H1 (cell line): ENCODE results near the gene MANBA. TPM values are rescaled to one million over a fixed set of nuclear protein-coding genes. Genes with fewer than 3 reads are reported as not detected.

ENCODE experiments used
- CTCF ChIA-PET: fragments of 300-600 bp; sonication (Branson Sonifier 250); formaldehyde crosslinking; loops from one replicate; lab custom pipeline; 2021; ENCODE audit not compliant: partially characterized antibody; lab: Charles Lee
- POLR2A ChIA-PET: fragments of 300-600 bp; sonication (Branson Sonifier 250); formaldehyde crosslinking; loops from one replicate; lab custom pipeline; 2021; ENCODE audit warnings: inconsistent platforms; ENCODE audit not compliant: partially characterized antibody; lab: Charles Lee
- DNase-seq, 2 experiments: peaks; one replicate each; pipeline versions ENCODE4 v3.0.0 to v3.0.0-alpha.2; 2010 to 2022; ENCODE audit warnings: low spot score in 2 of 2, low read depth in 1 of 2, mixed read lengths in 1 of 2
- FAIRE-seq: peaks from 2 replicates; lab custom pipeline; 2011; peaks lifted over from hg19 to GRCh38; lab: Jason Lieb, UNC
- H2AFZ ChIP-seq: 2 replicates; pipeline ENCODE4 v1.8.1; 2012; ENCODE audit warnings: low read length, inconsistent platforms
- H2AK5ac ChIP-seq: 2 replicates; pipeline ENCODE4 v1.6.1; 2013; ENCODE audit warnings: low read depth, low read length
- H2BK120ac ChIP-seq: replicated peaks from 2 replicates; pipeline ENCODE3; 2013; ENCODE audit warnings: low read depth, low read length, inconsistent platforms
- H2BK12ac ChIP-seq: 2 replicates; pipeline ENCODE4 v1.6.1; 2013; ENCODE audit warnings: low read depth, low read length
- H2BK15ac ChIP-seq: 2 replicates; pipeline ENCODE4 v1.6.1; 2013; ENCODE audit warnings: low read length
- H2BK20ac ChIP-seq: 2 replicates; pipeline ENCODE4 v1.6.1; 2013; ENCODE audit warnings: low read length
- H2BK5ac ChIP-seq: 2 replicates; pipeline ENCODE4 v1.6.1; 2013; ENCODE audit warnings: low read depth, low read length
- H3K14ac ChIP-seq: 2 replicates; pipeline ENCODE4 v1.6.1; 2013; ENCODE audit warnings: inconsistent platforms; ENCODE audit not compliant: insufficient read length
- H3K18ac ChIP-seq: 2 replicates; pipeline ENCODE4 v1.6.1; 2013; ENCODE audit warnings: low read length; ENCODE audit errors: extremely low read depth
- H3K23ac ChIP-seq: 2 replicates; pipeline ENCODE4 v1.6.1; 2013; ENCODE audit warnings: inconsistent platforms; ENCODE audit not compliant: insufficient read length
- H3K23me2 ChIP-seq: 2 replicates; pipeline ENCODE4 v1.6.1; 2013; ENCODE audit warnings: low read depth, low read length
- H3K27ac ChIP-seq: 2 replicates; pipeline ENCODE4 v1.6.1; 2011; ENCODE audit warnings: low read depth, low read length, inconsistent platforms
- H3K27me3 ChIP-seq, 4 experiments: replicated peaks in 1 of 4; 1 replicate in 1 of 4; 2 replicates in 3 of 4; pipeline versions ENCODE4 v1.6.1 to v1.8.1; 2011 to 2013; ENCODE audit warnings: low read length in 3 of 4, mild to moderate bottlenecking in 3 of 4, inconsistent platforms in 2 of 4, mixed read lengths in 2 of 4, moderate library complexity in 1 of 4; ENCODE audit not compliant: control insufficient read depth in 3 of 4, insufficient read depth in 3 of 4; ENCODE audit errors: extremely low read depth in 1 of 4
- H3K36me3 ChIP-seq, 4 experiments: 2 replicates each; pipeline versions ENCODE4 v1.6.1 to v1.8.1; 2011 to 2013; ENCODE audit warnings: mild to moderate bottlenecking in 4 of 4, low read length in 3 of 4, moderate library complexity in 2 of 4, control low read depth in 1 of 4, inconsistent platforms in 1 of 4; ENCODE audit not compliant: insufficient read depth in 4 of 4, control insufficient read depth in 2 of 4
- H3K4ac ChIP-seq: replicated peaks from 2 replicates; pipeline ENCODE3; 2013; ENCODE audit warnings: low read length, low read depth, mixed read lengths, inconsistent platforms; ENCODE audit not compliant: insufficient read length
- H3K4me1 ChIP-seq, 4 experiments: replicated peaks in 1 of 4; 1 replicate in 1 of 4; 2 replicates in 3 of 4; pipeline versions ENCODE4 v1.6.1 to v1.8.1; 2011 to 2013; ENCODE audit warnings: low read length in 3 of 4, inconsistent platforms in 2 of 4, mixed read lengths in 1 of 4; ENCODE audit not compliant: insufficient read depth in 4 of 4, control insufficient read depth in 3 of 4
- H3K4me2 ChIP-seq, 2 experiments: 2 replicates each; pipeline versions ENCODE4 v1.6.1 to v1.8.1; 2011 to 2013; ENCODE audit warnings: low read depth in 2 of 2, low read length in 2 of 2, control low read depth in 1 of 2, inconsistent platforms in 1 of 2, mild to moderate bottlenecking in 1 of 2; ENCODE audit not compliant: insufficient read depth in 1 of 2
- H3K4me3 ChIP-seq, 4 experiments: fragments of 200-600, 300-600 bp in 1 of 4; sonication (generic), shearing (Covaris generic), sonication (Bioruptor Twin) in 1 of 4; 2 replicates each; pipeline versions ENCODE4 v1.5.1 to v1.8.1; 2011 to 2016; ENCODE audit warnings: low read length in 4 of 4, low read depth in 3 of 4, control low read depth in 2 of 4, inconsistent platforms in 2 of 4, mild to moderate bottlenecking in 2 of 4, mixed read lengths in 1 of 4, moderate library complexity in 1 of 4; ENCODE audit not compliant: insufficient read depth in 2 of 4; ENCODE audit errors: extremely low read depth in 1 of 4
- H3K56ac ChIP-seq: replicated peaks from 2 replicates; pipeline ENCODE3; 2013; ENCODE audit warnings: low read depth, mild to moderate bottlenecking, mixed read lengths, low read length, inconsistent platforms; ENCODE audit not compliant: insufficient read length
- H3K79me1 ChIP-seq: 2 replicates; pipeline ENCODE4 v1.6.1; 2013; ENCODE audit warnings: low read depth, low read length, control low read depth
- H3K79me2 ChIP-seq, 2 experiments: 2 replicates each; pipeline versions ENCODE4 v1.6.1 to v1.8.1; 2012 to 2013; ENCODE audit warnings: low read length in 2 of 2, mild to moderate bottlenecking in 2 of 2, inconsistent platforms in 1 of 2; ENCODE audit not compliant: insufficient read depth in 2 of 2, control insufficient read depth in 1 of 2
- H3K9ac ChIP-seq, 4 experiments: replicated peaks in 1 of 4; 1 replicate in 1 of 4; 2 replicates in 3 of 4; pipeline versions ENCODE4 v1.6.1 to v1.8.1; 2011 to 2013; ENCODE audit warnings: low read depth in 3 of 4, low read length in 3 of 4, control low read depth in 2 of 4, mild to moderate bottlenecking in 2 of 4, moderate library complexity in 2 of 4, inconsistent platforms in 1 of 4; ENCODE audit errors: extremely low read depth in 1 of 4
- H3K9me3 ChIP-seq, 2 experiments: 2 replicates each; pipeline versions ENCODE4 v1.6.1 to v1.8.1; 2012 to 2013; ENCODE audit warnings: mild to moderate bottlenecking in 2 of 2, moderate library complexity in 2 of 2, control low read depth in 1 of 2, inconsistent platforms in 1 of 2, low read depth in 1 of 2, low read length in 1 of 2, mixed read lengths in 1 of 2; ENCODE audit not compliant: insufficient read depth in 2 of 2
- H4K20me1 ChIP-seq, 2 experiments: replicated peaks in 1 of 2; 2 replicates each; pipeline versions ENCODE3 to v1.8.1; 2011 to 2013; ENCODE audit warnings: inconsistent platforms in 2 of 2, low read length in 2 of 2, mild to moderate bottlenecking in 1 of 2; ENCODE audit not compliant: insufficient read depth in 2 of 2, control insufficient read depth in 1 of 2
- H4K5ac ChIP-seq: 2 replicates; pipeline ENCODE4 v1.6.1; 2013; ENCODE audit warnings: low read length, low read depth, mixed read lengths, inconsistent platforms; ENCODE audit not compliant: insufficient read length
- H4K8ac ChIP-seq: 2 replicates; pipeline ENCODE4 v1.8.0; 2013; ENCODE audit warnings: mild to moderate bottlenecking, moderate library complexity, low read length, inconsistent platforms; ENCODE audit not compliant: insufficient read depth; ENCODE audit errors: extremely low read depth
- H4K91ac ChIP-seq: replicated peaks from 2 replicates; pipeline ENCODE3; 2013; ENCODE audit warnings: low read length, mixed read lengths, inconsistent platforms; ENCODE audit not compliant: insufficient read length
- CHD2 ChIP-seq: IDR thresholded peaks from 2 replicates; pipeline ENCODE4 v1.6.1; 2012; ENCODE audit warnings: low read length, improper control_type of control experiment
- KDM4A ChIP-seq: IDR thresholded peaks from one replicate; pipeline ENCODE4 v1.7.1; 2012; ENCODE audit warnings: low read depth, mild to moderate bottlenecking, moderate library complexity, low read length, inconsistent platforms; ENCODE audit not compliant: severe bottlenecking
- POU5F1 ChIP-seq: IDR thresholded peaks from 2 replicates; pipeline ENCODE4 v1.6.1; 2011; ENCODE audit warnings: low read depth, mild to moderate bottlenecking, low read length, moderate library complexity
- SIRT6 ChIP-seq: IDR thresholded peaks from one replicate; pipeline ENCODE4 v1.7.1; 2012; ENCODE audit warnings: low read length, inconsistent platforms
- SRF ChIP-seq: IDR thresholded peaks from 2 replicates; pipeline ENCODE4 v1.6.1; 2011; ENCODE audit warnings: mild to moderate bottlenecking, low read depth, low read length, moderate library complexity
- TAF1 ChIP-seq: IDR thresholded peaks from 2 replicates; pipeline ENCODE4 v1.6.1; 2011; ENCODE audit warnings: mild to moderate bottlenecking, low read depth, low read length
- TBP ChIP-seq: IDR thresholded peaks from 2 replicates; pipeline ENCODE4 v1.6.1; 2011; ENCODE audit warnings: low read depth, low read length, improper control_type of control experiment
- WGBS, 2 experiments: shearing (Covaris generic) in 1 of 2; methylation state at CpG; one replicate each; pipeline versions ENCODE4 v1.1.6 to v1.1.7; 2013 to 2015; ENCODE audit warnings: low lambda C conversion rate in 2 of 2, mixed read lengths in 2 of 2, inconsistent platforms in 1 of 2, low coverage in 1 of 2, missing lambda C conversion rate in 1 of 2; ENCODE audit not compliant: insufficient replicate concordance in 2 of 2, insufficient coverage in 1 of 2, insufficient read length in 1 of 2; ENCODE audit errors: extremely low coverage in 1 of 2, missing lambda C conversion rate in 1 of 2; 5-methylcytosine and 5-hydroxymethylcytosine counted together
- polyA plus RNA-seq, 7 experiments: library from polyadenylated mRNA; depleted of rRNA in 3 of 7; stranded (reverse) in 5 of 7; unstranded in 2 of 7; fragments of >200 nt in 5 of 7; fragments of 200-250 nt in 2 of 7; gene quantifications; 1 replicate in 5 of 7; 2 replicates in 1 of 7; 4 replicates in 1 of 7; pipeline versions ENCODE4 v1.2.1 to v1.2.3, GENCODE V29; 2011 to 2013; ENCODE audit warnings: missing spikeins in 2 of 7, mixed read lengths in 2 of 7
- total RNA-seq: library from RNA; stranded (reverse); fragmentation: NEBNext Ultra II Directional; extraction: Animal tissue kit (Norgen Biotek cat#: 25700); gene quantifications from 2 replicates; pipeline ENCODE4 v1.2.1, GENCODE V29; 2021
- TF ChIP-seq, protein P1 (sequence below), 3 experiments: IDR thresholded peaks; 1 replicate in 2 of 3; 2 replicates in 1 of 3; pipeline versions ENCODE4 v1.5.1 to v1.6.1; 2011; ENCODE audit warnings: low read length in 3 of 3, mild to moderate bottlenecking in 3 of 3, inconsistent platforms in 2 of 3, low read depth in 1 of 3, moderate library complexity in 1 of 3; ENCODE audit not compliant: insufficient read depth in 1 of 3; ENCODE audit errors: control extremely low read depth in 1 of 3
- TF ChIP-seq, protein P2 (sequence below): IDR thresholded peaks from 2 replicates; pipeline ENCODE4 v1.6.1; 2012; ENCODE audit warnings: inconsistent platforms

Gene MANBA
- total and polyA plus RNA-seq, 2 of the 8 experiments (the other 6 are each of a cell fraction or from before 2014, with no cell fraction given), result 22.9 to 27.8 TPM

DNA sequence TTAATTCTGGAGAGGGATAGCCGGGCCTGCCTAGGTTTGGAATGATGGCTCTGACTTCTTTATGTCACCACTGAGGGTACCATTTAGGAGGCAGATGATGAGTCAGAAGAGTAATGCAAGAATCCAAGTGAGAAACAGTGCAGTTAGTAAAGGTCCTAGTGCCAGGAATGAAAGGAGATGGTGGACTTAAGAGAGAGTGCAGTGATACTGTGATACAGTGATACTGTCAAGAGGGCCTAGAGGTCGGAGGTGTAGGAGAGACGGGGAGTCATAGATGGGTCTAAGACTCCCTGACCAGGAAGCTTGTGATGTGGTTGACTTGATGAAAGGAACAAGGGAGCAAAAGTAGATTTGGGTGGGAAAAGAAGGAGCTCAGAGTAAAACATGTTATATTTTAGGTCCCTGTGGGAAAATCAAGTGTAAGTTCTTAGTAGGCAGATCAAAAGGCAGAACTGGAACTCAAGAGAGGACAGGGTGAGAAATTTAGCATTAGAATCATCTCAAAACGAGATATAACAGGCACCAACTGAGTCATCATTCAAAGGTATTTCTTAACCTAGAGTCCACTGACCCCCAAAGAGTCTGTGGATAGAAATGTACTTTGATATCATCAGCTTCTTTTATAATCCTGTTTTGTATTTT lies 174.6 kb downstream of the MANBA start:
- H3K27ac ChIP-seq, result no peak overlapping the region

More for the DNA sequence above, 174.6 kb downstream of the MANBA start:
- no peak overlapping the region for H4K5ac ChIP-seq
- H3K79me2 ChIP-seq, result no peaks in the 10 kb centered on the region
- no peak overlapping the region for H3K4me2 ChIP-seq
- ChIA-PET CTCF (interaction anchor here (0.6 to 1.1 kb wide), 2 partner anchors 256 to 509 kb away, joined by 4 read pairs; no protein-coding TSS in a partner anchor), POLR2A (no interaction called here)
- FAIRE-seq, result no peak
- no peak overlapping the region for H2AK5ac ChIP-seq
- no peaks in the 10 kb centered on the region for H3K79me1 ChIP-seq
- H2BK12ac ChIP-seq, result no peak overlapping the region
- no peaks in the 10 kb centered on the region for H3K36me3 ChIP-seq
- no peak overlapping the region for H3K4me3 ChIP-seq
- no peak overlapping the region for H3K4ac ChIP-seq
- H4K8ac ChIP-seq, result no peak overlapping the region
- H3K4me1 ChIP-seq, result no peaks in the 10 kb centered on the region
- H2BK5ac ChIP-seq, result no peak overlapping the region
- DNase-seq, result no peak
- no peak overlapping the region for H3K23ac ChIP-seq
- H3K9me3 ChIP-seq, result no peaks in the 10 kb centered on the region
- H4K91ac ChIP-seq, result no peak overlapping the region
- no peak overlapping the region for H2BK15ac ChIP-seq
- H2BK120ac ChIP-seq, result no peak overlapping the region
- no peak overlapping the region for H3K18ac ChIP-seq
- 79% methylated on average over 4 of the region's 4 CpGs; no CpG with 5 or more reads in 1 of the 2 experiments for WGBS, 2 experiments
- H3K14ac ChIP-seq, result no peak overlapping the region
- H2AFZ ChIP-seq, result no peak overlapping the region
- H3K23me2 ChIP-seq, result no peaks in the 10 kb centered on the region
- no peak overlapping the region for H3K56ac ChIP-seq
- no peak overlapping the region for H3K9ac ChIP-seq
- H3K27me3 ChIP-seq, result no peaks in the 10 kb centered on the region
- TF ChIP-seq TAF1 (no peak), TBP (no peak), SRF (no peak), CHD2 (no peak), POU5F1 (no peak), KDM4A (no peak), SIRT6 (no peak)
- TF ChIP-seq, protein P1, sequence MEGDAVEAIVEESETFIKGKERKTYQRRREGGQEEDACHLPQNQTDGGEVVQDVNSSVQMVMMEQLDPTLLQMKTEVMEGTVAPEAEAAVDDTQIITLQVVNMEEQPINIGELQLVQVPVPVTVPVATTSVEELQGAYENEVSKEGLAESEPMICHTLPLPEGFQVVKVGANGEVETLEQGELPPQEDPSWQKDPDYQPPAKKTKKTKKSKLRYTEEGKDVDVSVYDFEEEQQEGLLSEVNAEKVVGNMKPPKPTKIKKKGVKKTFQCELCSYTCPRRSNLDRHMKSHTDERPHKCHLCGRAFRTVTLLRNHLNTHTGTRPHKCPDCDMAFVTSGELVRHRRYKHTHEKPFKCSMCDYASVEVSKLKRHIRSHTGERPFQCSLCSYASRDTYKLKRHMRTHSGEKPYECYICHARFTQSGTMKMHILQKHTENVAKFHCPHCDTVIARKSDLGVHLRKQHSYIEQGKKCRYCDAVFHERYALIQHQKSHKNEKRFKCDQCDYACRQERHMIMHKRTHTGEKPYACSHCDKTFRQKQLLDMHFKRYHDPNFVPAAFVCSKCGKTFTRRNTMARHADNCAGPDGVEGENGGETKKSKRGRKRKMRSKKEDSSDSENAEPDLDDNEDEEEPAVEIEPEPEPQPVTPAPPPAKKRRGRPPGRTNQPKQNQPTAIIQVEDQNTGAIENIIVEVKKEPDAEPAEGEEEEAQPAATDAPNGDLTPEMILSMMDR (IDR thresholded peaks at IDR 0.05; ENCODE audit: control extremely low read depth in 1 of 3, insufficient read depth in 1 of 3, low read depth in 1 of 3, low read length in 3 of 3), result no peak
- TF ChIP-seq, protein P2, sequence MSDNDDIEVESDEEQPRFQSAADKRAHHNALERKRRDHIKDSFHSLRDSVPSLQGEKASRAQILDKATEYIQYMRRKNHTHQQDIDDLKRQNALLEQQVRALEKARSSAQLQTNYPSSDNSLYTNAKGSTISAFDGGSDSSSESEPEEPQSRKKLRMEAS, result no peak
- H2BK20ac ChIP-seq, result no peak overlapping the region
- no peaks in the 10 kb centered on the region for H4K20me1 ChIP-seq
